ENCODE data around the gene ALG3.

The ALG3 gene

DNA sequence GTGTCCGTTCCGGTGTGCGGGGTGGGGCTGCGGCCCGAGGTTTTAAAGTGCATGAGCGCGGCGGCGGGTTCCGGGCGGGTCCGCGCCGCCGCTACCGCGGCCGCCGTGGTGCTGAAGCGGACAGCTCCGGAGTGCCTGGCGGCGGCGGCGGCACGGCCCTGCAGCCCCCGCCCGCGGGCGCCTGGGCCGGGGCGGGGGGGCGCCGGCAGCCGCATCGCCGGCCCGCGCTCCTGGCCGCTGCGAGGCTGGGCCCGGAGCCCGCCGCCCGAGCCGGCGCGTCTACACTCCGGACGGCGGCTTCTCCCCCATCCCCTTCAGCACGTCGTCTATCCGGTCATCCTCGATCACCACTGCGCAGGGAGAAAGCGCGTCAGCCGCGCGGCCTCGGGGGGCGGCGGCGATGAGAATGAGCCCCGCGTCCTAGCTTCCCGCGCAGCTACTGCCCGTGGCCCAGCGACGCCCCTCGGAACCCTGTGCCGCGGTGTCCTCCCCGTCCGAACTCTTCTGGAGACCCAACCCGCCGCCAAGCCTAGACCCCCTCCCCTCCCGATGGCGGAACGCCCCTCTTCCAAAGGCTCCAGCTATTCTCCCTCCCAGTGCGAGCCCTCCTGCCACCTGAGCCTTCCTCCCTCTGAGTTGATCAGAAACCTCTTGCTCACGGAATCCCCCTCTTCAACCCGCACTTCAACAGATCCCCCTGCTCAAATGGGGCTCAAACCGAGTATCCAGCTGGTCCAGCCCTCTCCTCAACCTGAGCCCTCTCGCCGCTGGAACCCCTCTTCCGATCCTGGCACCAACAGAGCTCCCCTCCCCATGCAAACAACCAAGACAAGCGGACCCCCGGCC is 11.3 kb upstream of the ALG3 start:
- no peak for DNase-seq

DNA sequence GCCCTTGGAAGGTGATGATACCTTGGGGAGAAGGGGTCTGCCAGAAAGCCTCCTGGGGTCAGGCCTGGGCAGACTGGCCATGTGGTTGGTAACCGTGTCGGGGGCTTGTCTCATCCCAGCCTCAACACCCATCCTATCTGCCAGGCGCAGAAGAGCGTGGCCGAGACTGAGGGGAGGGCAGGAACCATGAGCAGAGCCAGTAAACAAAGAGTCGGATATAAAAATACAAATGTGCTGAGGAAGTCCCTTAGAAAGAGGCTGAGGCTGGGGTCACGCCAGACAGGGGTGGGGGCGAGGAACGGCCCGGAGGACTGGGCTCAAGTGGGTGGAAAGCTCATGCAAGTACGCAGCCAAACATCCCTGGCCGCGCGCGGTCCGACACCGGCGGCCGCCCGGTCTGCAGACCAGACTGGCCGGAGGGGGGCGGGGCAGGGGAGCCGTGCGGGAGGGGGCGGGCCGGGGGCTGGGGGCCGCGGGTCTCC is 10.7 kb upstream of the ALG3 start:
- DNase-seq, result no peak

DNA sequence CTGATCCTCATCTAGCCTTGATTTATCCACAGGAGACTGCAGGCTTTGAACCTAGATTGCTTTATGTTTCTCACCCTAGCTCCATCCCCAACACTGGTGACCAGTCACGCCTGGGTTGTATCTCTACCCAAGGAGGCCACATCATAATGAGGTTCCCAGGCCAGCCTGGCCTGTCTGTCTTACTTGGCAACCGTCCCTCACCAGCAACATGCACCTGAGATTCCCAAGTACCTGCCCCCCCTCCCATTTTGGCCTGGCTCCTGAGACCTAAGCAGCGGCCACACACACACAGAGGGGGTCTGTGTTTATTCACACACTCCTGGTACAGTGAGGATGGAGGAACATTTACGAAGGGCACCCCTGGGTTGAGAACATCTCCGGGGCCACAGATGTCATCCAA is 10.2 kb upstream of the ALG3 start:
- no peak for DNase-seq

DNA sequence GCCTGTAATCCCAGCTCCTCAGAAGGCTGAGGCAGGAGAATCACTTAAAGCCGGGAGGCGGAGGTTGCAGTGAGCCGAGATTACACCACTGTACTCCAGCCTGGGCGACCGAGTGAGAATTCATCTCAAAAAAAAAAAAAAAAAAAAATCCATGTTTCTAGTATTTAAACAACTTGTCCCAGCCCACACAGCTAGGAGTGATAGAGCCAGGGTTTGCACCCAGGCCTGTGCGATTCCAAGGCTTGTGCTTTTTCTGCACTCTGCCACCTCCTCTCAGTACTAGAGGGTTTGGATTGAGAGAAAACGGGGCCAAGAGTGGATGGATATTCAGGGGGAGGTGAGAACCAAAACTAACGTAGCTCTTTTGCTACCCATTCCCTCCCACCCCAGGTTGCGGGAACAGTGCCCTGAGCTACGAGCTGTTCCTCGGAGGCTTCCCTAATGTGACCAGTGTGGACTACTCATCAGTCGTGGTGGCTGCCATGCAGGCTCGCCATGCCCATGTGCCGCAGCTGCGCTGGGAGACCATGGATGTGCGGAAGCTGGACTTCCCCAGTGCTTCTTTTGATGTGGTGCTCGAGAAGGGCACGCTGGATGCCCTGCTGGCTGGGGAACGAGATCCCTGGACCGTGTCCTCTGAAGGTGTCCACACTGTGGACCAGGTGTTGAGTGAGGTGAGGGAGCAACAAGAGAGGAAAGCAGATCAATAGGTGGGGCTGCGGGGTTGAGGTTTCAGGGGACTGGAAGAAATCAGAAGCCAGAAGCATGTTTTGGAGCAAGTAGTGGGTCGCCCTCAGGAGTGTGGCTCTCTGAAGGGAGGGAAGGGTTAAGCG is 8.5 kb upstream of the ALG3 start:
- DNase-seq, result no peak

DNA sequence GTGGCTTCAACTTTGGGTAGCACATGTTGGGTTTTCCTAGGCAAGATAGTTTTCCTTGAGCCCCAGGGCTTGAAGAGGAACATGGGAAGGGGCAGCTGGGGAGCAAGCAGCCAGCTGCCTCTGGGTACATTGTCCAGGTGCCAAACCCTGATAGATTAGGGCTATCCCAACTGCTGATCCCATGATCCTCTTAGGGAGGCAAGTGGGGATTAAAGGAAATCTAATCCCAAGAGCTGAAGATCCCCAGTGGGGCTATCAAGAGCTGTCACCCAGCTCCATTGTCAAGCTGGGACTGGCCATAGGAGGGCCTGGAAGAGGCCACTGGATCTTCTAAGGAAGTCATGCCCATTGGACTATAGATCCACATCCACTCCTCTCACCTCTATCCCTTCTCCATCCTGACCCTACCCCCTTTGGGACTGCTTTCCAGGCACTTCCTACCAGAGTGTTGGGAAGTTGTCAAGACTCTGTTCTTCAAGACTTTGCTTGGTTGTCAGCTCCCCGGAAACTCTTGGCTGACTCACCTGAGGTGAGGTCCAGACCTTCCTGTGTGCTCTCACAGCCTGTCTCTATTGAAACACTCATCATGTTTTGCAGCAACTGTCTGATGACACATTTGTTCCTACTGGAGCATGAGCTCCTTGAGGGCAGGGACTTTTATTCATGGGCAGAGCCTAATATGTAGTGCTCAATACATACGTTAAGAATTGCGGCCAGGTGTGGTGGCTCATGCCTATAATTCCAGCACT is 6.7 kb upstream of the ALG3 start:
- no peak for DNase-seq

DNA sequence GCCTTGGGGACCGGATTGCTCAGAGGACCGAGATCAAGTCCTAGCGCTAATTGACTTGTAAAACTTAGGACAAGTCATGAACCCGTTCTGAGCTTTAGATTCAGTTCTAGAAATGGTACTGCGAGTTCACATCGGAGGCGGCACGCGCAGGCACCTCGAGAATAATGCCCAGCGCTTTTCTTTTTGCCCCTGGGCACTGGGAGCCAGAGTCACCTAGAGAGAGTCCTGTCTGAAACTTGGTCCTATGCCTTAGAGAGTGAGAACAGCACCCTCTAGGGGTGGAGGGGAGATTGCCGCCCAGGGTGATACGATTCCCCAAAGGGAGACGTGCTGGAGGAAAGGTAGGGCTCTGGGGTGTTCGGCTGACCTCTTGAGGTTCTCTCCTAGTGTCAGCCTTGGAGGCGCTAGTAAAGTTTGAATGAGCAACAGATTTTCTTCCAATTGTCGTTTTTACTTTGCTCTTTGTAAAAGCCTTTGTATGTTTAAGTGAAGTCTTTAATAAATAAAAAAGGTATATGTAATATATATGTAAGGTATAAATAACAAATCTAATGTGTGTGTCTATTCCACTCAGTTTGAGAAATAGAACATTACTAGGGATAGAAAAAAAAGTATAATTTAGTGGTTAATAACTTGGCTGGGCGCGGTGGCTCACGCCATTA is 1.5 kb upstream of the ALG3 start:
- DNase-seq, result peak; percentile 86

DNA sequence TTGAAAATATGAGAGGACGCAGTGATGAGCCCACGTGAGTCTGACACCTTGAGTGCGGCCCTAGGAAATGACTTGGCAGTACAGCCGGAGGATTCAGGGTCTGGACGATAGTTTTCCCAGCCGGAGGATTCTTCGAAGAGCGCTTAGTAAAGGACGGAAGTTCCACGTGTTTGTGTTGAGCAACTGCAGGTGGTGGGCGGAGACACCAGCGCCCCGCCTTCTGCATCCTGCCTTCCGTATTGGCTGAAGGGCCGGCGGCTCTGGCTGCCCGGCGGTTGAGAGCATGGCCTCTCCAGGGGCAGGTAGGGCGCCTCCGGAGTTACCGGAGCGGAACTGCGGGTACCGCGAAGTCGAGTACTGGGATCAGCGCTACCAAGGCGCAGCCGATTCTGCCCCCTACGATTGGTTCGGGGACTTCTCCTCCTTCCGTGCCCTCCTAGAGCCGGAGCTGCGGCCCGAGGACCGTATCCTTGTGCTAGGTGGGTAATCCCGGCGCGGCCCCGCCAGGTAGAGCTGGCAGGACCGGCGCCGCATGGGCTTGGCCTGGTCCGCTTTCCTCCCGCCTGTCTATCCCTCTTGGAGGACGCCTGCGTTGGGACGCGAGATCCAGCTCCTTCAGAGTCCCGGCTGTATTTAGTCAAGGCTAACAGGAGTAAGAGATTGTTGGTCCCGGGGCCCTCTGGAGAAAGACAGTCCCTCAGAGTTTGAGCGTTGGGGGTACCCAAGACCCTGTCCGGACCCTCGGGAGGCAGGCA is 827 bp upstream of the ALG3 start, which contains the start of gene EEF1AKMT4:
Gene EEF1AKMT4, plus strand, starts transcription at position 261 of the 755 bp plus-strand sequence. Its CDS starts 23 bp downstream, at position 284.
- DNase-seq, result peak; percentile 97

DNA sequence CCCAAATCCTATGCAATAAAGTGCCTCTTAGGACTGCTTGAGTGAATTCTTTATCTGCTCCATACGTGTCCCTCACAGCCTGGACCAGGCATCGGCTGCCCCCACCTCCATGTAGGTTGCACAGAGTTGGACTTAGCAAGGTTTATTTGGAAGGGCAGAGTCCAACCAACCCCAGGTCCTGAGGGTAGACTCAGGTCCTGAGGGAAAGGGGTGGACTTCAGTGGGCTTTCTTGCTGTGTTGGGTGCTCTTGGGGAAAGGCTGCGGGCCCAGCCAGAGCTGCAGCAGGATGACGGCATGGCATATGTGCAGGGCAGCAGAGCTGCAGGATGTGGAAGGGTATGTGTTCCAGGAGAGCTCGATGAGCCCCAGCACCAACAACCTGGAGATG is 6.5 kb downstream of the ALG3 start:
- no peak for DNase-seq

DNA sequence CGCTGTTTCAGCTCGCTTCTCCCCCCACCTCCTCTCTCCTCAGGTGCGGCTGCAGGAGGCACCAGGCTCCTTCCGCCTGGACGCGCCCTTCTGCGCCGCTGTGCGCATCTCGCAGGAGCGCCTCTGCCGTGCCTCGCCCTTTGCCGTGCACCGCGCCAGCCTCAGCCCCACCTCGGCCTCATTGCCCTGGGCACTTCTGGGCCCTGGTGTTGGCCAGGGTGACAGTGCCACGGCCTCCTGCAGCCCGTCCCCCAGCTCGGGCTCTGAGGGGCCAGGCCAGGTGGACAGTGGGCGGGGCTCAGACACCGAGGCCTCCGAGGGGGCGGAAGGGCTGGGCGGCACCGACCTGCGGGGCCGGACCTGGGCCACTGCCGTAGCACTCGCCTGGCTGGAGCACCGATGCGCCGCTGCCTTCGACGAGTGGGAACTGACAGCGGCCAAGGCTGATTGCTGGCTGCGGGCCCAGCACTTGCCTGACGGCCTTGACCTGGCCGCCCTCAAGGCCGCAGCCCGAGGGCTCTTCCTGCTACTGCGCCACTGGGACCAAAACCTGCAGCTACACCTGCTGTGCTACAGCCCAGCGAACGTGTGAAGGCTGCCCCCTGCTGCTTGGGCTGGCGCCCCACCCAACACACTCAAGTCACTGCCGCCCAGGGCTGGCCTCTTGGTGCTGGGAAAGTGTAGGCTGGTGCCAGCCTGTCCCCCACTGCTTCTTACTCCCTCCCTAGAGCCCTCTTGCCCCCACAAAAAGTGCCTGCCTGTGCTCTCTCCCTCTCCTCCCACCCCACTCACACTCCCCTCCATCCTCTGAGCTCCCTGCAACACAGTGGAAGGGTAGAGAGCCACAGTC is 7.1 kb downstream of the ALG3 start:
- DNase-seq, result no peak

DNA sequence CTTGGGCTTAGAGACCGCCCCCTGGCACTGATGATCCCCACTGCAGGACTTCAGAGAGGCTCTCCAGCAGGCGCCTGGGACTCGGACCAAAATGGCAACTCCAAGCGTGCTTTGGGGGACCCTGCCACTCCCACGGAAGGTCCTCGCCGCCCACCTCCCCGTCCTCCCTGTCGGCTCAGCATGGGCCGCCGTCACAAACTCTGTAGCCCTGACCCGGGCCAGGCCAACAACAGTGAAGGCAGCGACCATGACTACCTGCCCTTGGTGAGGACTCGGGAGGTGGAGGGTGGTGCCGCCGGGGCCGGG is 7.7 kb downstream of the ALG3 start:
- no peak for DNase-seq

DNA sequence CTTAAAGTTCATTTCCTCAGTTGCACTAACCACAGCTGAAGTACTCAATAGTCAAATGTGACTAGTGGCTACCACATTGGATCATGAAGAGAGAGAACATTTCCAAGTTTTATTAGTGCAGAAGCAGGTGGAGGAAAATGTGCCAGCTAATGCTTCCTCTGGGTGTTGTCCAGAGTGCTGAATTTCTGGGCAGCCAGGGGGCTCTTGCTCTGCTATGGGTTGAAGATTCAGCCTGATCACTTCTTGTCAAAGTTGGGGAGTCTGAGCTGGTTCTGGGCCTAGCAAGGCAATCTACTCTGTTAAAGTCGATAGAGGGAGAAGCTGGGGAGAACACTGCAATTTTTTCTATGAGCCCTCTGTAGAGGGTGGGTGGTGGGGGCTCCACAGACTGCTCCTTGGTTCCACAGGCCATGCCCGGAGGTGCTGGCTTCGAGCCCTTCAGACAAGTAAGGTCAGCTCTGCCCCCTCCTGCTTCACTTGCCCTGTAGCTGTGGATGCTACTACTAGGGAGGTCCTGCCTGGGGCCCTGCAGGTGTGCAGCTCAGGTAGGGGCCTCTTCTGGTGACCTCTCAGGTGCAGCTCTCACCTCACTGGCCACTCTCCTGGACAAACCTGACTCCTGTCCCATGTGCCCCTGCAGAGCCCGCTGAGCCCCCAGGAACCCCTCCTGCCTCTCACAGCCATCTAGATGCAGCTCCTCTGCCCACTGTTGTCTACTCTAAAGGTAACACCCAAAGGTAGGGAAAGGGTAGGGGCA is 8.2 kb downstream of the ALG3 start:
- DNase-seq, result no peak

DNA sequence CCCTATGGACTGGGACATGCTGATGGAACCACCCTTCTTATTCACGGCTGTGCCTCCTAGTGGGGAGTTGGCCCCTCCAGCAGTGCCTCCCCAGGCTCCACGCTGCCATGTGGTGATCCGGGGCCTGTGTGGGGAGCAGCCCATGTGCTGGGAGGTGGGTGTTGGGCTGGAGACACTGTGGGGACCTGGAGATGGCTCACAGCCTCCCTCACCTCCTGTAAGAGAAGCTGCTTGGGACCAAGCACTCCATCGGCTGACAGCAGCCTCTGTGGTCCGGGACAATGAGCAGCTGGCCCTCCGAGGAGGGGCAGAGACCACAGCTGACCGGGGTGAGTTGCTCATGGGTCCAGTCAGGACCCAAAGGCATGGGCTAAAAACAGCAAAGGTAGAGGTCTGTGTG is 9.1 kb downstream of the ALG3 start:
- no peak for DNase-seq

DNA sequence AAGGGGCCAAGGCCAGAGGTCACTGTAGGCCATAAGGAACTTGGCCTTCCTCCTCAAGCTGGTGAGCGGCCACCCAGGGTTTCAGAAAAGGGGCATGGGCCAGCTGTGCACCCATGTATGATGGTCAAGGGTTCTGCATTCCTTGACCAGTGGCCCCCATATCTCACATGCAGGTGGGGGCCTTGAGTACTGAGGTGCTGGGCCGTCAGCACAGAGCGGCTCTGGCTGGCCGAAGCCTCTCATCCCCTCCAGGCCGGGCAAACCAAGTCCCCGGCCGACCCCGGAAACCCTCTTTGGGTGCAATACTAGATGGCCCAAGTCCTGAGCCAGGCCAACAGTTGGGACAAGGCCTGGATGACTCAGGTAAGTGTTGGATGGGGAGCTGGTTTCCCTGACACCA is 9.5 kb downstream of the ALG3 start:
- no peak for DNase-seq

DNA sequence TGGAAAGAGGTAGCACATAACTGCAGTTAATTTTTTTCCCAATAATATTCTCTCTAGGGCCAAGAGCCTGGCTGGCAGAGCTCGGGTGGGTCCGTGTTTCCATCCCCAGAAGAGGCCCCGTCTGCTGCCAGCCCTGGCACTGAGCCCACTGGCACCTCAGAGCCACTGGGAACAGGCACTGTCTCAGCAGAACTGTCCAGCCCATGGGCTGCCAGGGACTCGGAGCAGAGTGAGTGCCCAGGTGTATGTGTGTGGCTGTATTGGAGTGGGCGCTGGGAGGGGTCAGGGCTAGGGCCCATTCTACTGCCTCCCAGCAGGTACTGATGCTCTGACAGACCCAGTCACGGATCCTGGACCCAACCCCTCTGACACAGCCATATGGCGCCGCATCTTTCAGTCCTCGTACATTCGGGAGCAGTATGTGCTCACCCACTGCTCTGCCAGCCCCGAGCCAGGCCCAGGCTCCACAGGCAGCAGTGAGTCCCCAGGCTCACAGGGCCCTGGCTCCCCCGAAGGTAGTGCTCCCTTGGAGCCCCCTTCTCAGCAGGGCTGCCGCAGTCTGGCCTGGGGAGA is 10.4 kb downstream of the ALG3 start:
- DNase-seq, result no peak

DNA sequence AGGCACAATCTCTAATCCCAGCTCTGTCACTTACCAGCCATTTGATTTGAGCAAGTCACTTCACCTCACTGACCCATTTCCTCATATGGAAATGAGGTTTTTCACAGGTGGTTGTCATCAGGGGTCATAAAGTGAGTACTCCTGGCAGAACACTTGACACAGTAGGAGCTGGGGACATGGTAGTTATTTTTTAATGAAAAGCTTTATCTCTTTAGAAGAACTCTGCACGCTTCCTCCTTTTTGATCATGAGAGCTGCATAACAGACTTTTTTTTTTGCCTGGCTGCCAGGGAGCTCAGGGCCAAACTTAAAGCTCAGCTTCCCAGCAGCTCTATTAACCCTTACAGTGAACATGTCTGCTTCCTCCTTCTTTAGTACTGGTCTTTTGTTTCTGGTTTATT is 11.0 kb downstream of the ALG3 start:
- DNase-seq, result no peak

DNA sequence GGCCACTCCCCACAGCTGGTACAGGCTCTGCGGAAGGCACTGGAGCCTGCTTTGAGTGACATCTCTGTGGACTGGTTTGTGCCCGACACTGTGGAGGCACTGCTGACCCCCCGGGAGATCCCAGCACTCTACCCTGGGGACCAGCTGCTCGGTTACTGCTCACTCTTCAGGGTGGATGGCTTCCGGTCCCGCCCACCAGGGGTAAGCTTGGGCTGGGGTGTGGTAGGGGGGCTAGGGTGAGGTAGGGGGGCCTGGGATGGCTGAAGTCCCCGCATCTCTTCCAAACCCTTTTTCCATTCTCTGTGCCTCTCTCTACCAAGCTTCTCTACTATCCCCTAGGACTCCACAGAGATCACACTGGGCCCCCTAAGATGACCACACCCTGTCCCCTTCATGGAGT is 11.6 kb downstream of the ALG3 start:
- DNase-seq, result no peak

DNA sequence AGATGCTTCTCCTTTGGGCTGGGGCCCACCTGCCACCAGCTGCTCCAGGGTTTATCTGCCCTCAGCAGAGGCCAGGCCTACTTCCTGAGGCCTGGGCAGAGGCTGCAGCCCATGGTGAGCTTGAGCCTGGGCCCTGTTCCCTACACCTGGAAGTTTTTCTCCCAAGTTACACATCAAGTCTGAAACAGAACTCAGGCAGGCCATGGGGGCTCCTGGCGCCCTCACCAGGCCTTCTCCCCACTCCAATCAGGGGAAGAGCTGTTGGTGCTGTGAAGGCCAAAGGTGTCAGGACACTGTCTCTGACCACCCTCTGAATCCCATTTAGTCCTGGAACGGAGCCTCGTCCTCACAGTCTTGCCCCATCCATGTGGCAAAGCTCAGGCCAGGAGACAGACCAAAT is 12.1 kb downstream of the ALG3 start:
- DNase-seq, result no peak

DNA sequence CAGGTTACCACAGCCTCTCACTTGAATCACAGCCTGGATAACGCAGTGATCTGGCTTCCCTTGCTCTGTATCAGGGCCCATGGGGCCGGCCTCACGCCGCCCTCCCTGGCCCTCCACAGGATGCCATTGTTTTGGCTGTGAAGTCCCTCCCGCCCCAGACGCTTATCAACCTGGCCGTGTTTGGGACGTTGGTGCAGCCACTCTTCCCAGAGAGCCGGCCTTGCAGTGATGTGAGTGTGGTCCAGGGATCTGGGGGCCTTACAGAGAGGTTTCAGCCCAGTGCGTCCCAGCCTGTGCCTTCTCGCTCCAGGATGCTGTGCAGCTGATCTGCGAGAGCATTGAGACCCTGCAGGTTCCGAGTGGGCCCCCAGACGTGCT is 12.7 kb downstream of the ALG3 start:
- DNase-seq, result no peak

DNA sequence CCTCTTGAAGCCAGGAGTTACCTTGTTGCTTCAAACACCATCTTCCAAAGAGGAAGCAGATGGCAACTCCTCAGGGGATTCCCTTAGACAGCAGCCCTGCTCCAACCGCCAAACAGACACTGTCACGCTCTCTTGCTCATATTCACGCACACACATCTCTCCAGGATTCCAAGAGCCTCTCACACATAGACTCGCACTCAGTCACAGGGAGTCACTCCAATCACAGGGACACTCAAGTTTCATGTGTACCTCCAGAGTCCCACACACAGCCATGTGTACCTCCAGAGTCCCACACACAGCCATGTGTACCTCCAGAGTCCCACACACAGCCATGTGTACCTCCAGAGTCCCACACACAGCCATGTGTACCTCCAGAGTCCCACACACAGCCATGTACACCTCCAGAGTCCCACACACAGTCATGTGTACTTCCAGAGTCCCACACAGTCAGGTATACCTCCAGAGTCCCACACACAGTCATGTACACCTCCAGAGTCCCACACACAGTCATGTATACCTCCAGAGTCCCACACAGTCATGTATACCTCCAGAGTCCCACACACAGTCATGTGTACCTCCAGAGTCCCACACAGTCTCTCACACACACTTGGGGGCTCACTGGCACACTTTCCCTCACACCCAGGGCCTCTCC is 13.3 kb downstream of the ALG3 start:
- DNase-seq, result no peak
